HCT116 (cell line): ENCODE measurements around the gene TCEA3. TPM values are rescaled to one million over a fixed set of nuclear protein-coding genes. Genes with fewer than 3 reads are reported as not detected.

ENCODE experiments used
- ATAC-seq: fragments of 200-7000 bp; cut with Tn5 transposase; 2 replicates; pipeline ENCODE4 v1.9.1; 2020; ENCODE audit warnings: mild to moderate bottlenecking, moderate library complexity
- BruUV-seq: library from RNA; stranded (reverse); fragments of 400-500 nt; replicated peaks from 2 replicates; lab custom pipeline; 2021; lab: Mats Ljungman, UMichigan
- CTCF ChIA-PET: fragments of 300-600 bp; sonication (Branson Sonifier 250); formaldehyde crosslinking; loops from one replicate; lab custom pipeline; 2021; ENCODE audit warnings: antibody characterized with exemption; lab: Charles Lee
- POLR2A ChIA-PET: fragments of 300-600, 350-600 bp; sonication (Branson Sonifier 250); formaldehyde crosslinking; loops from one replicate; lab custom pipeline; 2021; ENCODE audit warnings: antibody characterized with exemption; lab: Charles Lee
- RAD21 ChIA-PET, 2 experiments: fragments of 300-600 bp; sonication (Branson Sonifier 250); formaldehyde crosslinking; loops; one replicate each; lab custom pipeline; 2023; ENCODE audit warnings: low total read pairs in 2 of 2; ENCODE audit not compliant: uncharacterized antibody in 2 of 2, unreplicated experiment in 2 of 2, low non-redundant PET in 1 of 2; lab: Charles Lee
- DNase-seq: peaks from one replicate; pipeline ENCODE4 v3.0.0-alpha.2; 2010; ENCODE audit warnings: low read depth, low spot score
- H2AFZ ChIP-seq: fragments of 200-600 bp; shearing (Covaris generic), sonication (generic); 2 replicates; pipeline ENCODE4 v1.6.1; 2017; ENCODE audit warnings: low read depth, mixed run types, mixed read lengths, antibody characterized with exemption, low read length; ENCODE audit not compliant: poor library complexity, severe bottlenecking
- H3K27ac ChIP-seq: 2 replicates; pipeline ENCODE4 v1.5.1; 2012; ENCODE audit warnings: low read depth, low read length
- H3K27me3 ChIP-seq: fragments of 200-600 bp; sonication (generic); 2 replicates; pipeline ENCODE4 v1.6.1; 2016; ENCODE audit warnings: mixed run types, low read length, mixed read lengths; ENCODE audit not compliant: insufficient read depth
- H3K36me3 ChIP-seq, 2 experiments: fragments of 200-500 bp in 1 of 2; fragments of 200-600 bp in 1 of 2; sonication (Bioruptor generic) in 1 of 2; sonication (generic) in 1 of 2; 2 replicates each; pipeline versions ENCODE4 v1.5.1 to v1.6.1; 2014 to 2016; ENCODE audit warnings: low read length in 2 of 2, inconsistent platforms in 1 of 2, mixed read lengths in 1 of 2, mixed run types in 1 of 2; ENCODE audit not compliant: insufficient read depth in 2 of 2, control insufficient read depth in 1 of 2
- H3K4me1 ChIP-seq, 2 experiments: fragments of 200-600 bp in 1 of 2; sonication (generic) in 1 of 2; 2 replicates each; pipeline versions ENCODE4 v1.5.1 to v1.6.1; 2012 to 2017; ENCODE audit warnings: low read length in 2 of 2, inconsistent platforms in 1 of 2, mild to moderate bottlenecking in 1 of 2, mixed read lengths in 1 of 2, mixed run types in 1 of 2, moderate library complexity in 1 of 2; ENCODE audit not compliant: insufficient read depth in 2 of 2, control insufficient read depth in 1 of 2
- H3K4me2 ChIP-seq: fragments of 200-600 bp; sonication (generic); 2 replicates; pipeline ENCODE4 v1.6.1; 2017; ENCODE audit warnings: mixed run types, low read length, mixed read lengths
- H3K4me3 ChIP-seq, 2 experiments: fragments of 200-600 bp in 1 of 2; sonication (generic) in 1 of 2; replicated peaks in 1 of 2; 2 replicates each; pipeline ENCODE4 v1.5.1; 2011 to 2016; ENCODE audit warnings: low read length in 2 of 2, control low read depth in 1 of 2, low read depth in 1 of 2, mild to moderate bottlenecking in 1 of 2, mixed read lengths in 1 of 2, mixed run types in 1 of 2
- H3K79me2 ChIP-seq: fragments of 200-600 bp; sonication (generic); 2 replicates; pipeline ENCODE4 v1.6.1; 2017; ENCODE audit warnings: mild to moderate bottlenecking, mixed run types, low read length, moderate library complexity, mixed read lengths; ENCODE audit not compliant: insufficient read depth
- H3K9ac ChIP-seq: fragments of 200-600 bp; sonication (generic); 2 replicates; pipeline ENCODE4 v1.6.1; 2016; ENCODE audit warnings: low read length, mixed read lengths
- H3K9me2 ChIP-seq: fragments of 200-600 bp; sonication (generic), shearing (Covaris generic); 2 replicates; pipeline ENCODE4 v1.6.1; 2017; ENCODE audit warnings: mixed run types, mild to moderate bottlenecking, moderate library complexity; ENCODE audit not compliant: insufficient read depth
- H3K9me3 ChIP-seq, 2 experiments: fragments of 200-500 bp in 1 of 2; fragments of 200-600 bp in 1 of 2; sonication (Bioruptor generic) in 1 of 2; sonication (generic) in 1 of 2; 2 replicates each; pipeline ENCODE4 v1.6.1; 2014 to 2017; ENCODE audit warnings: low read length in 2 of 2, mixed read lengths in 2 of 2, inconsistent platforms in 1 of 2, low read depth in 1 of 2, mild to moderate bottlenecking in 1 of 2, mixed run types in 1 of 2, moderate library complexity in 1 of 2; ENCODE audit not compliant: control insufficient read depth in 1 of 2, insufficient read depth in 1 of 2
- H4K20me1 ChIP-seq: fragments of 200-600 bp; sonication (generic), shearing (Covaris generic); 2 replicates; pipeline ENCODE4 v1.6.1; 2017; ENCODE audit warnings: mixed run types, mild to moderate bottlenecking, moderate library complexity; ENCODE audit not compliant: insufficient read depth
- ATF3 ChIP-seq: IDR thresholded peaks from 2 replicates; pipeline ENCODE4 v1.6.1; 2012
- CBX3 ChIP-seq: IDR thresholded peaks from 2 replicates; pipeline ENCODE4 v1.6.1; 2012; ENCODE audit warnings: low read depth
- EGR1 ChIP-seq: IDR thresholded peaks from 2 replicates; pipeline ENCODE4 v1.6.1; 2012; ENCODE audit warnings: low read depth
- EZH2 ChIP-seq: fragments of 200-600 bp; sonication (generic); IDR thresholded peaks from 2 replicates; pipeline ENCODE4 v1.6.1; 2017; ENCODE audit warnings: antibody characterized with exemption, mixed run types
- EZH2phosphoT487 ChIP-seq: fragments of 200-600 bp; IDR thresholded peaks from 2 replicates; pipeline ENCODE4 v1.6.1; 2018; ENCODE audit warnings: antibody characterized with exemption, borderline replicate concordance
- MAX ChIP-seq: IDR thresholded peaks from 2 replicates; pipeline ENCODE4 v1.6.1; 2012
- SP1 ChIP-seq: IDR thresholded peaks from 2 replicates; pipeline ENCODE4 v1.6.1; 2012; ENCODE audit warnings: low read depth
- YY1 ChIP-seq: IDR thresholded peaks from 2 replicates; pipeline ENCODE4 v1.6.1; 2011; ENCODE audit warnings: low read length, low read depth, moderate library complexity, mild to moderate bottlenecking; ENCODE audit not compliant: insufficient replicate concordance; ENCODE audit errors: extremely low read depth
- ZBTB33 ChIP-seq: IDR thresholded peaks from 2 replicates; pipeline ENCODE4 v1.6.1; 2011; ENCODE audit warnings: mild to moderate bottlenecking, low read length, moderate library complexity; ENCODE audit not compliant: insufficient replicate concordance; ENCODE audit errors: extremely low read depth
- intact Hi-C: fragments of 100-400 bp; cut with micrococcal nuclease; formaldehyde crosslinking; loops from 2 replicates; pipeline ENCODE4 v1.10.0; 2022
- total RNA-seq: library from RNA; stranded (reverse); gene quantifications from one replicate; pipeline ENCODE4 v1.2.1, GENCODE V29; 2021; ENCODE audit not compliant: unreplicated experiment

Gene TCEA3
- total RNA-seq, 1 experiment from 2014 or later = 3.7 TPM

- TF ChIP-seq CBX3 = no peak
- no peak for TF ChIP-seq EZH2
- TF ChIP-seq, all 23 proteins: peak for 7
Measured at GRCh38 chr1:23403038-23403336, 21.6 kb downstream of the TCEA3 start (continued).

GRCh38 chr1:23402286-23403037 lies 22.1 kb downstream of the TCEA3 start:
- BruUV-seq = no TSS peak
- Histone ChIP-seq H3K9me2 (no peaks in the 10 kb centered on the region), H3K9me3 (no peaks in the 10 kb centered on the region), H3K79me2 (no peaks in the 10 kb centered on the region), H3K9ac (peak overlapping the region; percentile 54), H2AFZ (no peak overlapping the region), H3K4me3 (peak overlapping the region in 1 of 2 experiments; percentile 45; a peak in 2 of 4 replicates), H3K4me2 (peak overlapping the region; percentile 73), H3K27me3 (no peaks in the 10 kb centered on the region), H4K20me1 (no peaks in the 10 kb centered on the region), H3K27ac (peak overlapping the region; percentile 71), H3K4me1 (peaks cover 21 to 37% of the 10 kb centered on the region in 2 experiments), H3K36me3 (no peaks in the 10 kb centered on the region)
- DNase-seq = no peak
- TF ChIP-seq SP1 (no peak), MAX (no peak), YY1 (no peak), ZBTB33 (no peak), EGR1 (no peak), ATF3 (no peak), EZH2phosphoT487 (no peak)
- POLR2A ChIA-PET = interaction anchor here (0.6 to 2.7 kb wide), 4 partner anchors 9 to 102 kb away, joined by 3 to 14 read pairs (median 6); partner anchors contain the start of gene HNRNPR
- RAD21 ChIA-PET = interaction anchor here in 1 of 2 experiments (0.5 to 1.6 kb wide), 2 partner anchors 48 to 58 kb away, joined by 3 to 10 read pairs; partner anchors contain the start of gene HNRNPR
- no peak for ATAC-seq
- intact Hi-C loops = loop anchor here (10.0 kb wide), 1 partner anchor 428 kb away; the partner anchor contains the start of gene LACTBL1
- CTCF ChIA-PET = interaction anchor here (1.1 to 2.6 kb wide), 5 partner anchors 8 to 137 kb away, joined by 3 to 21 read pairs (median 4); partner anchors contain the start of gene ZNF436
